ENCODE results near the gene GSTA2.
"Not testable (repeated sequence)": the region's sequence is repeated elsewhere in the genome, so short reads cannot be mapped to it uniquely, and the experiment has no call there.

The GSTA2 gene

GRCh38 chr6:52763322-52763916 lies at the start of gene GSTA2:
TSS of gene GSTA2 (minus strand) at chr6:52763475. CDS start at chr6:52757947, 5,528 bp downstream.
- not testable (repeated sequence) for DNase-seq (ENCODE audit: low read depth in 2 of 2, low spot score in 1 of 2)

DNA sequence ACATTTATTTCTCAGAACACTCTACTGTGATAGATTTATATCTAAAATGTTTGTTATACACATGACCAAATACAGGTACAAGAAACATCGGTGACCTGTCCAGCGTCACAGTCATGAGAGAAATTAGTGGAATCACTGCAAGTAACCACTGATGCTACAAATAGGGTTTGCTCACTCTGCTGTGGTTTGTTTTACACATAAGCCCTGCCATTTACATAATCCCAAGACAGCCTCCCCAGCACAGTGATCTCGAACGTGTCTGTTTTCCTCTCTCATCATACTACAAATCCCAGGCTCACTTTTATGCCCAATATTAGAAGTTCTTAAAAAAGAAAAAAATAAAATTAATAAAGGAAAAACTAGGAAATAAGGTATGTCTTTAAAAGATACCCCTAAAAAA lies 46.5 kb upstream of the GSTA2 start:
- not testable (repeated sequence) for DNase-seq (ENCODE audit: low read depth in 2 of 2, low spot score in 1 of 2)

- no peak for DNase-seq (ENCODE audit: low read depth in 2 of 2, low spot score in 1 of 2)
Observed at GRCh38 chr6:52808660-52809059, 45.4 kb upstream of the GSTA2 start.

DNA sequence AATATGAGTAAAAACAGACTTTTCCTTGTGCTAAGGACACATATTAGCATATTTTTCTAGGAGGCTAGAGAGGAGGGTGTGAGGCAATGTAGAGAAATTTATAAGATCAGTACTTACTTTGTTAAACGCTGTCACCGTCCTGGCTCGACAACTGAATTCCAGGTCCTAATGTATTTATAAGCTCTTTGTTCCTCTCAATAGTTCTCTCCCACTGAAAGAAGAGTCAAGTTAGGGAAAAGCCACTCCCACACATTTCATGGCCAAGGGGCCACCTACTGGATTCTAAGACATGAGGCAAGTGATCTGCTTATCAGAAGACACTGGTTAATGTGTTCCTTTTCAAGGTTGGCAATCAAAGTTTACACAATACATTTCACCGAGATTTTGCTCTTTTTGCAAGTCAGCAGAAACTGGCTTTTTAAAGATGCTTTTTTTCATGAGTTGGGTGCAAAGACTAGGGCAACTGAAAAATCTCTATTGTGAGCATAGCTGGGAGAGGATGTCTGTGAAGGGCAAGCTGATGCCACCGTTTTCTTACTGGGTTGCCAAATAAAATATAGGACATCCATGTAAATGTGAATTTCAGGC lies 40.5 kb upstream of the GSTA2 start, which contains the start of gene GSTA1:
GSTA1 (minus strand) TSS at position 149 of the 588 bp plus-strand sequence. CDS start 4,549 bp downstream, outside the sequence.
- DNase-seq (ENCODE audit: low read depth in 2 of 2, low spot score in 1 of 2), result not testable (repeated sequence)

GRCh38 chr6:52802806-52803205 lies 39.5 kb upstream of the GSTA2 start:
- DNase-seq (ENCODE audit: low read depth in 2 of 2, low spot score in 1 of 2), result no peak

GRCh38 chr6:52801188-52801841 lies 38.0 kb upstream of the GSTA2 start:
- no peak for DNase-seq (ENCODE audit: low read depth in 2 of 2, low spot score in 1 of 2)

DNA sequence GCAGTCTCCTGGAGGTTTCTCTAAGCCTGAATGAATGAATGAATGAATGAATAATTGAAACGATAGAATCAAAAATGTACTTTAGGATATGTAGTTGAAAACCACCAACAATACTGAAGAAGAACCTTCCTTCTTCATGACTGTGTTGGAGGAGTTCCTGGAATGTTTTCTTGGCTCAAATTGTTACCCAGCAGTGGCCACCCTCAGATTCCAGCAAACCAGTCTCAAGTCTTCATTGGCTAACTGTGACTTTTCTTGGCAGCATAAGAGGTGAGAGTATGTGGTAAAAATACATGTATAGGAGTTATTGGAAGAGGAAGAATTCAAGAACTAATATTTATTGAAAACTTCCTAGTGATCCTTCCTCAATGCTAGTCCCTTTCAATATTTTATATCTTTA lies 36.0 kb upstream of the GSTA2 start:
- DNase-seq (ENCODE audit: low read depth in 2 of 2, low spot score in 1 of 2), result not testable (repeated sequence)

GRCh38 chr6:52794366-52794765 lies 31.1 kb upstream of the GSTA2 start:
- not testable (repeated sequence) for DNase-seq (ENCODE audit: low read depth in 2 of 2, low spot score in 1 of 2)

GRCh38 chr6:52790861-52791260 lies 27.6 kb upstream of the GSTA2 start:
- DNase-seq (ENCODE audit: low read depth in 2 of 2, low spot score in 1 of 2), result no peak

GRCh38 chr6:52789658-52790057 lies 26.4 kb upstream of the GSTA2 start:
- DNase-seq (ENCODE audit: low read depth in 2 of 2, low spot score in 1 of 2), result not testable (repeated sequence)

DNA sequence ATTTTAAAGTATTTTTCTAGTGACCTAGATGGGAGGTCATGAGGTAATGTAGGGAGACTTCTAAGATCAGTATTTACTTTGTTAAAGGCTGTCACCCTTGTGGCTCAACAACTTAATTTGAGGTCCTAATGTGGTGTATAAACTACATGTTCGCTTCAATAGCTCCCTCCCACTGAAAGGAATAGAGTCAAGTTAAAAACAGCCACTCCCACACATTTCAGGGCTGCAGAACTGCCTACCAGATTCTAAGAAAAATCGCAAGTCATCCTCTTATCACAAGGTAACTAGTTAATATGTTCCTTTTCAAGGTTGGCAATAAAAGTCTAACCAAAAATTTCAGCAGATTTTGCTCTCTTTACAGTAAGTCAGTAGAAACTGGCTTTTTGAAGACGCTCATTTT lies 25.2 kb upstream of the GSTA2 start:
- DNase-seq (ENCODE audit: low read depth in 2 of 2, low spot score in 1 of 2), result no peak

DNA sequence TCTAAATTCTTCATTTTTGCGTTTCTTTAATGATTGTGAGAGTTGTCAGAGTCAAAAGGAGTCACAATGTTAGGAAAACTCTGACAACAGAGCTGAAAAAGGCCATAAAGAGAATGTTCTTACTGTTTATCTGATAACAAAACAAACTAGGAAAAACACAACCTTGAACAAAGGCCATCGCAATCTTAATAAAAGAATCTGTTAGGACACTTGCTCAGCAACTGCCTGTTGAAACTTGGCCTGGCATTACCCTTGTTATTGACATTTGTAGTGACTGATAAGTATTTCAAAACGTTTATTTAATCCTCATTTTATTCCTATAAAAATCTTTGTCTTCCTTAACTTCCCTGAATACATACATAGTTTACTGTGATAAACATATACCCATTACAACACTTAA lies 24.6 kb upstream of the GSTA2 start:
- no peak for DNase-seq (ENCODE audit: low read depth in 2 of 2, low spot score in 1 of 2)

GRCh38 chr6:52786249-52786956 lies 23.1 kb upstream of the GSTA2 start:
- DNase-seq (ENCODE audit: low read depth in 2 of 2, low spot score in 1 of 2), result no peak

- DNase-seq (ENCODE audit: low read depth in 2 of 2, low spot score in 1 of 2), result not testable (repeated sequence)
Observed at GRCh38 chr6:52782696-52783274, 19.5 kb upstream of the GSTA2 start.

DNA sequence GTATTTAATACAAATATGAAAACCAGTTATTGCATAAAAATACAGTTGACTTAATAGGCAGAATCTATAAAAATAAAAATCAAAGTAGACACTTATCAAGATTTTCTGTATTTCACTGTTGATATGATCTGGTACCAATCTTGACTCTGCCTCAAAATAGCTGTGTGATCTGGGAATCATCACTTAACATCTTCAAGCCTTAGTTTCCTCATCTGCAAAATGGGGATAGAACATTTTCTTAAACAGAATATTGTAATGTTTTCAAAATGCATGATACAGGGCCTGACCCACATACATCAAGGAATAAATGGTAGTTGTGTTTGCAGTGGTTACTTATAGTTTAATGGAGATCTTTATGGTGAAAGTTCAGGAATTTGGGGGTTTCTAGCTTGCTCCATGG lies 18.9 kb upstream of the GSTA2 start:
- not testable (repeated sequence) for DNase-seq (ENCODE audit: low read depth in 2 of 2, low spot score in 1 of 2)

DNA sequence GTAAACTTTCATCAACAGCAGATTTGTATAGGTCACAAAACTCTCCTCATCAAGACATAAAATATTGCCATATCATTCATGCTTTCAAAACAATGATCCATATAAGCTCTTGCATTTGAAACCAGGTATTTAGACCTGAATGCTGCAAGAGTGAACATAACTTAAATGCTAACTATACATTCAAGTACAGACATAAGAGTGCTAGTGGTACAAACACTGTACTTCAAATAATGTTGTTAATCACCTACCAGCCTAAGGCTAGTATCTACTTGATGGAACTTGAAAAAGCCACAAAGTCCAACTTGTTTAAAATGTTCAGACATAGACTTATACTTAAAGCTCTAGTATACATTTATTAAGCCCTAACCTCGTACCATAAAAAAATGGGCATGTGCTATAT lies 16.0 kb upstream of the GSTA2 start:
- DNase-seq (ENCODE audit: low read depth in 2 of 2, low spot score in 1 of 2), result no peak

DNA sequence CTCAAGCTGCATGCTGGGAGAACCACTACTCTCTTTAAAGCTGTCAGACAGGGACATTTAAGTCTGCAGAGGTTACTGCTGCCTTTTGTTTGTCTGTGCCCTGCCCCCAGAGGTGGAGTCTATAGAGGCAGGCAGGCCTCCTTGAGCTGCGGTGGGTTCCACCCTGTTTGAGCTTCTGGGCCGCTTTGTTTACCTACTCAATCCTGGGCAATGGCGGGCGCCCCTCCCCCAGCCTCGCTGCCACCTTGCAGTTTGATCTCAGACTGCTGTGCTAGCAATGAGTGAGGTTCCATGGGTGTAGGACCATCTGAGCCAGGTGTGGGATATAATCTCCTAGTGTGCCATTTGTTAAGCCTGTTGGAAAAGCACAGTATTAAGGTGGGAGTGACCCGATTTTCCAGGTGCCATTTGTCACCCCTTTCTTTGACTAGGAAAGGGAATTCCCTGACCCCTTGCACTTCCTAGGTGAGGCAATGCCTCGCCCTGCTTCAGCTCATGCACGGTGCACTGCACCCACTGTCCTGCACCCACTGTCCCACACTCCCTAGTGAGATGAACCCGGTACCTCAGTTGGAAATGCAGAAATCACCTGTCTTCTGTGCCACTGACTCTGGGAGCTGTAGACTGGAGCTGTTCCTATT lies 13.6 kb upstream of the GSTA2 start:
- DNase-seq (ENCODE audit: low read depth in 2 of 2, low spot score in 1 of 2), result not testable (repeated sequence)

DNA sequence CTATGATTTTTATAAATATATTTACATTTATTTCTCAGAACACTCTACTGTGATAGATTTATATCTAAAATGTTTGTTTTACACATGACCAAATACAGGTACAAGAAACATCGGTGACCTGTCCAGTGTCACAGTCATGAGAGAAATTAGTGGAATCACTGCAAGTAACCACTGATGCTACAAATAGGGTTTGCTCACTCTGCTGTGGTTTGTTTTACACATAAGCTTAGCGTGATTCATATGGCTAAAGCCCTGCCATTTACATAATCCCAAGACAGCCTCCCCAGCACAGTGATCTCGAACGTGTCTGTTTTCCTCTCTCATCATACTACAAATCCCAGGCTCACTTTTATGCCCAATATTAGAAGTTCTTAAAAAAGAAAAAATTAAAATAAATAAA lies 6.1 kb upstream of the GSTA2 start:
- DNase-seq (ENCODE audit: low read depth in 2 of 2, low spot score in 1 of 2), result not testable (repeated sequence)

DNA sequence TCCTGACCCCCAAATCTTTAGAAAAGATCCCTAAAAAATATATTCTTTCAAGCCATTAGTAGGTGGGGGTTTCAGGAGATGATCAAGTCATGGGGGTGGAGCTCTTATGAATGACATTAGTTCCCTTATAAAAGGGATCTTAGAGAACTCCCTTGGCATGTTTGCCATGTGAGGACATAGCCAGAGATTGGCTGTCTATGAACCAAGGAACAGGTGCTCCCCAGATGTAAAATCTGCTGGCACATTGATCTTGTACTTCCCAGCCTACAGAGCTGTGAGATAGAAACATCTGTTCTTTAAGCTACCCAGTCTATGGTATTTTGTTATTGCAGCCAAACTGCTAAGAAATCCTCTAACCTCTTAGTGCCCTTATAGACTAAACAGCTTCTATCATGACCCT lies 4.4 kb upstream of the GSTA2 start:
- not testable (repeated sequence) for DNase-seq (ENCODE audit: low read depth in 2 of 2, low spot score in 1 of 2)

GRCh38 chr6:52761673-52762491 lies 1.4 kb downstream of the GSTA2 start:
- DNase-seq (ENCODE audit: low read depth in 2 of 2, low spot score in 1 of 2), result not testable (repeated sequence)

Data from stimulated activated CD8-positive, alpha-beta memory T cell treated with anti-CD3 and anti-CD28 coated beads, Interleukin-4, amount 100 ng/mL, for 1 hour (primary cell).